Activated T-cell treated with anti-CD3 and anti-CD28 coated beads, Interleukin-2, amount 50 U/mL, for 72 hours (primary cell): ENCODE measurements around the gene TBRG4. TPM values are rescaled to one million over a fixed set of nuclear protein-coding genes. Genes with fewer than 3 reads are reported as not detected.

Experiments used
- ATAC-seq, 2 donors: fragments of 150-1000 bp; cut with Tn5 transposase; replicated peaks in 1 of 2; 2 replicates each; pipeline ENCODE4 v1.10.0; 2021; ENCODE audit warnings: moderate library complexity in 2 of 2, mild to moderate bottlenecking in 1 of 2
- DNase-seq, 2 donors: peaks; one replicate each; pipeline ENCODE4 v3.0.0; 2021 to 2022; ENCODE audit warnings: mixed read lengths in 1 of 2
- H3K27ac Mint-ChIP-seq: one replicate; pipeline ENCODE4 v1.8.0; 2022; ENCODE audit warnings: mild to moderate bottlenecking, moderate library complexity, mixed read lengths
- H3K27me3 Mint-ChIP-seq: one replicate; pipeline ENCODE4 v1.8.0; 2022; ENCODE audit warnings: low read depth, mixed read lengths
- H3K36me3 Mint-ChIP-seq, 2 donors: one replicate each; pipeline ENCODE4 v1.8.0; 2022; ENCODE audit warnings: mixed read lengths in 2 of 2, mild to moderate bottlenecking in 1 of 2; ENCODE audit not compliant: insufficient read depth in 2 of 2
- H3K4me1 Mint-ChIP-seq: one replicate; pipeline ENCODE4 v1.8.0; 2022; ENCODE audit warnings: low read depth, mixed read lengths
- H3K4me3 Mint-ChIP-seq, 2 donors: one replicate each; pipeline ENCODE4 v1.8.0; 2022; ENCODE audit warnings: mild to moderate bottlenecking in 2 of 2, mixed read lengths in 2 of 2, moderate library complexity in 2 of 2
- H3K9me3 Mint-ChIP-seq, 2 donors: one replicate each; pipeline ENCODE4 v1.8.0; 2022; ENCODE audit warnings: mixed read lengths in 2 of 2
- total RNA-seq, 2 donors: library from RNA; stranded (reverse); gene quantifications; one replicate each; pipeline ENCODE4 v1.2.3, GENCODE V29; 2022

TBRG4 gene
- total RNA-seq, 2 donors from 2014 or later, result 107 to 118 TPM

DNA sequence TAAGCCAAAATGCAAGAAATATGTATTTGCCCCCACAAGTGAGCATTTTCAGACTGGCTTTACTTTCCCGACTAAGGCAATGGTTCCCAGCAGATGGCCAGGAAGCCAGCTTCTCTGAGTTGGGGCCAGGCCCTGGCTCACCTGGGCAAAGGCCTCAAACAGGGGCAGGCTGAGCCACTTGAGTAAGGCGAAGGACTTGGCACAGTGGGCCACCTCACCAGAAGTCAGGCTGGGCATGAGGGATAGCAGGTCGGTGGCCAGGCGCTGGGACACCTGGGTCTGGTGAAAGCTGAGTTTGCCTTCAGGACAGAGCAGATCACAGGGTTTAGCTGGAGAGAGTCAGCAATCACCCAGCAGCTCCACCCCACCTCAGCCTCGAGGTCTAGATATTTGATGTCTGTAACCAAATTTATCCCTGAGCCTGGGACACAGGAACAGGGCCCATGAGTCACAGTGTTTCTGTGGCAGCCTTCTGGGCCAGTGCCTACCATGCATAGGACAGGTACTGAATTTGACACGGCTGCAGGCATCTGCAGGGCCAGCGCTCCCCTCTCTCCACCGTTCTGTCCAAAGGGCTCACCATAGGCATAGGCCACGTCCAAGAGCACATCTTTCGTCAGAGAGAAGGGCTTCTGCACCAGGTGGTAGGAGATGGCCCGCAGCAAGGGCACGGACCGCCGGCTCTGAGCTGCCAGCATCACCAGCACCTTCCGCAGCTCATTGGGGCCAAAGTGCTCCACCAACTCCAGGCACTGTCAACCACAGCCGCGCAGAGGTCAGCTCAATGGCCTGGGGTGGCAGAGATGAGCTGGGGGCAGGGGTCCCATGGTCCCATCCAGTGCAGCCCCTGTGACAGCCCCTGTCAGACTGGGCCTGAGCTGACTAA is 7.3 kb downstream of the TBRG4 start:
- Mint-ChIP-seq H3K4me3 (no peak overlapping the region), H3K4me1 (peaks cover 32% of the 10 kb centered on the region), H3K27me3 (no peaks in the 10 kb centered on the region), H3K9me3 (no peaks in the 10 kb centered on the region), H3K36me3 (peaks cover 11 to 19% of the 10 kb centered on the region in 2 donors), H3K27ac (no peak overlapping the region)
- no peak for DNase-seq
- ATAC-seq, result no peak

DNA sequence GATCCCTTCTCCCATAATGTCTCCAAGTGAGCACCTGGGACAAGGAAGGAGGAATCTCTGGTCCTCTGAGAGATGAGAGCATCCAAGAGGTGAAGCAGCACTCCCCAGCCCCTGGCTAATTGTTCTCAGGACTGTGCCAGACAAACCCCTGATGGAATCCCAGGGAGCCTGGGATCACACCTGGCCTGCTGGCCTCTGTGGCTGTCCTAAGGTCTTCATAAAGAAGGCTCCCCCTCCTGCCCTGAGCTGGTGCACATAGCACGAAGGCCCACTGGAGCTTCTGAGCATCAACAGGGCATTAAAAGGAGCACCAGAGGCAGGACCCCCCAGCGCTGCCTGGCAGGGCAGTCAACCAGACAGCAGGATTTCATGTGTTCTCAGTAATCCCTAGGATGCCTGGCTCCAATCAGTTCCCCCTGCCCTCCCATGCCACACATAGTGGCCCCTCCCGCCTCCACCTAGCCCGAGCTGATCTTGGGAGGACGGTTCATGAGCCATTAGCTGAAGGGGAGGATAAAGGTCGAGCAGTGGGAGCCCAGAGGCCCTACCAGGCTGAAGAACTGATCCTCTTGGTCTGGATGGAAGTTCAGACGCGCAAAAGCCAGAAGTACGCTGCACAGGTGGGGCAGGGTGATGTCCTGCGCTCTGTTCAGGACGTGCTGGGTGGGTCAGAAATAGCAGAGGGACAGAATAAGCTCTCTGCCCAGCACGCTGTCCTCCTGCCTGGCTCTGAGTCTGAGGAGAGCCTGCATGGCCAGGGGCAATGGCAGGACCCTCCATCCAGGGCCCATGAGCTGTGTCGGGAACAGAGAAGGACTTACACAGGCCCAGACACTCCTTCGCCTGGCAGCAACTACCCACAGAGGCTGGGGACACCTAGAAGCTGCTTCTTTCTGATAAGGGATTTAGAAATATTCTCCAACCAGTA is 8.4 kb downstream of the TBRG4 start:
- peak overlapping the region; percentile 47 for H3K27ac Mint-ChIP-seq
- no peaks in the 10 kb centered on the region for H3K27me3 Mint-ChIP-seq
- H3K36me3 Mint-ChIP-seq, result peaks cover 6 to 13% of the 10 kb centered on the region in 2 donors
- H3K4me1 Mint-ChIP-seq, result peaks cover 21% of the 10 kb centered on the region
- DNase-seq (no peak), ATAC-seq (no peak)
- H3K4me3 Mint-ChIP-seq, result no peak overlapping the region
- no peaks in the 10 kb centered on the region for H3K9me3 Mint-ChIP-seq

DNA sequence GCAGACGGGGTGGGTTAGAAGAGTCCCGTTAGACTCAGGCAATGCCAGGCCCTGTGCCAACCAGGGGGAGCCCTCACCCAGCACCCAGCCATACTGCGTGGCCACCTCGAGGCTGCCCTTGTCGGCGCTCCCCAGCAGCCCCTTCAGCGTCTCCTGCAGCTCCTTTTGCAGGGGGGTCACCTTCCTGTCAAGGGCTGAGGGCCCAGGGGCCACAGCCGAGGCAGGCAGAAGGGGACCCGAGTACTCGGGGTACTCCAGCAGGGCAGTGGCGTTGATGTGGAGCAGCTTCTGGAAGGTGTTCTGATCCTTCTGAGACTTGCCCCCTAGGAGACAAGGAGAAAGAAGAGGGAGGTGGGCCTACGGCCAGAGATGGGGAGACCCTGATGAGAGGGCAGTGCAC is 9.7 kb downstream of the TBRG4 start:
- no peak overlapping the region for H3K27ac Mint-ChIP-seq
- H3K27me3 Mint-ChIP-seq, result no peaks in the 10 kb centered on the region
- H3K4me3 Mint-ChIP-seq, result no peak overlapping the region
- DNase-seq, result no peak
- H3K4me1 Mint-ChIP-seq, result peaks cover 9% of the 10 kb centered on the region
- no peak for ATAC-seq
- H3K36me3 Mint-ChIP-seq, result peaks cover 6 to 10% of the 10 kb centered on the region in 2 donors
- no peaks in the 10 kb centered on the region for H3K9me3 Mint-ChIP-seq

DNA sequence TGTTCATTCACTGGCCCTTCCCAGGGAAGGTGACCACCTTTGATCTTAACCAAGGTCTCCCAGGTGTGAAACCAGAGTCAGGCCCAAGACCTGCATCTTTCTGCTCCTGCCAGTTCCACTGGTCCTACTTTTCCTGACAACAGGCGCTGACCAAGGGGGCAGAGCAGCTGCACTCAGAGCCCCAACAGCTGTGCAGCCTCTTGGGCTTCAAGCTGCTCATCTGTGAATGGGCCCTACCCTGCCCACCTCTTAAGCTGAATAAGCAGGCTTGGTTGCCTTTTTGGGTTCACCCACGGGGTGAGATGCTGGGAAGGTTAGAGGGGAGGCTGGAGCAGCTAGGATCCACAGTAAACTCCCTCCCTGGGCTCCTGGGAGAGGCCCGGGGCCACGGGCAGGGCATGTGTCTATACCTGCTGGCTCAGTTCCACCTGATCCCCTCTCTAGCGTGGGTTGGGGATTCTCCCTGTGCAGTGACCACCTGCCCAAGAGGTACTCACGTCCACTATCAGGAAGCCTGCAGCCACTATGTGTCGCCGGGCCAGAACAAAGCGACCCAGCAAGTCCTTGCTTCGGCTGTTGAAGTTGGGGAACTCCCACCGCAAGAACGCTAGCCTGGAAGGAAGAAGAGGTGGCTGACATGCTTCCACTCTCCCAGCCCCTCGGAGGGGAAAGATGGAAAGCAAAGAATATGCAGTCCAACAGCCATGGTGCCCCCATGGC is 10.6 kb downstream of the TBRG4 start:
- Mint-ChIP-seq H3K4me3 (no peak overlapping the region), H3K9me3 (no peaks in the 10 kb centered on the region), H3K27me3 (no peaks in the 10 kb centered on the region), H3K4me1 (peaks cover 3% of the 10 kb centered on the region), H3K36me3 (peaks cover 6 to 13% of the 10 kb centered on the region in 2 donors), H3K27ac (no peak overlapping the region)
- DNase-seq, result no peak
- ATAC-seq, result no peak

DNA sequence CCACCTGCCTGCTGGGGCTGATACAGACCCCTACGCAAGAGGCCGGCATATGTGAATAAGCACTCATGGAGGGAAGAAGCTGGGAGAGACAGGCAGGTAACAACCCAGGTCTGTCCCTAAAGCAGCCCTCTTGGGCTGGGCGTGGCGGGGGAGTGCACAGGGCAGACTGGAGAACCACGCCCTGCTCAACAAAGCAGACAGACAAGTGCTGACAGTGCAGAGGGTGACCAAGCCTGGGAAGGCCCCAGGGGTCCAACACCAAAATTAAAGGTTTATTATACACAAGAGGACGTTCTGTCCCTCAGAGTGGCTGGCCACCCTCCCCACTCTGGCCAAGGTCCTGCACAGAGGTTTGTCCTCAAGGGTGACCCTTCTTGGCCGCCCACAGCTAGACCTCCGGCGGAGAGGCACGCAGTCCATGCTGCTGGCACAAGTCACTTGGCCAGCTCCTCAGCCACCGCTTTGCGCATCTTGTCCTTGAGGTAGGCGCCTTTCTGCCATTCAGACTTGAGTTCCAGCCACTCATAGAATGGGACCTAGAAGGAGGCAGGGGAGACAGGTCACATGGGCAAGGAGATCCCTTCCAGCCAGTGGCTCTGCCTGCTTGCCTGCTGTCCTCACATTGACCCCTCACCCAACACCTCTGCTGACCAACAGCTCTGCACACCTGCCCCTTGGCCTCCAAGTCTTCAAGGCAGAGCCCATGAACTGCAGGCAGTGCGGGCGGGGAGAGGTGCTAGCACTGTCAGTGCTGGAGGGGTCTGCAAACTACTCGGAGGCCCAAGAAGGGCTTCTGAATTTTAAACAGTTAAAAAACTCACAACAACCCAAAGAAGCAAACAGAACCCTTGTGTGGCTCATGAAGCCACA is 11.4 kb downstream of the TBRG4 start:
- DNase-seq (no peak), ATAC-seq (peak in 1 of 2 donors; percentile 25)
- no peak overlapping the region for H3K27ac Mint-ChIP-seq

DNA sequence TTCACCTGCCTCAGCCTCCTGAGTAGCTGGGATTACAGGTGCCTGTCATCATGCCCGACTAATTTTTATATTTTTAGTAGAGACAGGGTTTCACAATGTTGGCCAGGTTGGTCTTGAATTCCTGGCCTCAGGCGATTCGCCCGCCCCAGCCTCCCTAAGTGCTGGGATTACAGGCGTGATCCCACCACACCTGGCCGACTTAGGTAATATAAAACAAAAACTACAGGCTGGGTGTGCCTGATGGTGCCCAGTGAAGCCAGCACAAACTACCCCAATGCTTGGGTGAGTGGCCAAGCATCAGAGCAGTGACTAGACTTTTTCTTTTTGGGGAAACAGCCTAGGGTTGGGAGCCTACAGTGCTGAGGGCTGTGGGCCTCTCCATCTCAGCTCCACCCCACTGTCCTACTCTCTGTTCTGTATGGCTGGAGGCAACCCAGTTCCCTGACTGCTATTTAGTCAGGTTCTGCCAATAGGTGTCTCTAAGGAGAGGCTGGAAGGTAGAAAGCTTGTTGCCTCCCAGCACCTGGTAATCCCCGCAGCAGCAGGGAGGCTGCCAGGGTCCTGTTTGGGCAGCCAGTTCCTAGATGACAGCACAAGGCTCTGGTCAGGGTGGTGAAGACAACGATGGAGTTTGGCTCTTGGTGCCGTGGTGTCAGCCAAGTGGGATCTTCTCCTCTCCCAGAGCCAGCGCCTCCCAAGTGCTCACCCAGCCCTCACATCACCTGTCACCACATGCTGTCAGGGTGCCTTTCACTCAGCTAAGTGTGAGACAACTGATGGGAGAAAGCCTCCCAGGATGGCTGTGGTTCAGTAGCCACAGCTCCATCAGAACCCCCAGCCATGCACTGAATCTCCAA is 12.3 kb downstream of the TBRG4 start:
- peaks cover 3 to 13% of the 10 kb centered on the region in 2 donors for H3K36me3 Mint-ChIP-seq
- H3K27me3 Mint-ChIP-seq, result no peaks in the 10 kb centered on the region
- H3K9me3 Mint-ChIP-seq, result no peaks in the 10 kb centered on the region
- no peak overlapping the region for H3K27ac Mint-ChIP-seq
- H3K4me3 Mint-ChIP-seq, result no peak overlapping the region
- ATAC-seq, result peak; percentile 19 to 25
- DNase-seq, result no peak
- H3K4me1 Mint-ChIP-seq, result no peaks in the 10 kb centered on the region

More for the DNA sequence above, 11.4 kb downstream of the TBRG4 start:
- Mint-ChIP-seq H3K27me3 (no peaks in the 10 kb centered on the region), H3K36me3 (peaks cover 3 to 13% of the 10 kb centered on the region in 2 donors), H3K4me3 (no peak overlapping the region), H3K4me1 (no peaks in the 10 kb centered on the region), H3K9me3 (no peaks in the 10 kb centered on the region)

DNA sequence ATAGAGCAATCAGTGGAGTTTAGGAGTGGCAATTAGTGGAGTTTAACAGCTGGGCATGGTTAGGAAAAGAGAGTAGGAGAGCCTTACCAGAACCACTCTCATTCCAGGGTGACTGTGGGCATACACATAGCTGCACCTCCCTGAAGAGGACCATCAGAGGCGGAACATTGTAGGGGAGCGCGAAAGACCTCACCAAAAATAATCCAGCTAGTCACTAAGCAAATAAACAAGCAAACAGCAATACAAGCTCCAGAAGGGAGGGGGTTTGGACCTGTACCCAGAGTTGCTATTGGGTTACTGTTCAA is 18.6 kb downstream of the TBRG4 start:
- Mint-ChIP-seq H3K27ac (no peak overlapping the region), H3K4me1 (no peaks in the 10 kb centered on the region), H3K27me3 (no peaks in the 10 kb centered on the region), H3K36me3 (peaks cover 0 to 3% of the 10 kb centered on the region in 2 donors), H3K4me3 (no peak overlapping the region), H3K9me3 (no peaks in the 10 kb centered on the region)
- DNase-seq, result no peak
- no peak for ATAC-seq

DNA sequence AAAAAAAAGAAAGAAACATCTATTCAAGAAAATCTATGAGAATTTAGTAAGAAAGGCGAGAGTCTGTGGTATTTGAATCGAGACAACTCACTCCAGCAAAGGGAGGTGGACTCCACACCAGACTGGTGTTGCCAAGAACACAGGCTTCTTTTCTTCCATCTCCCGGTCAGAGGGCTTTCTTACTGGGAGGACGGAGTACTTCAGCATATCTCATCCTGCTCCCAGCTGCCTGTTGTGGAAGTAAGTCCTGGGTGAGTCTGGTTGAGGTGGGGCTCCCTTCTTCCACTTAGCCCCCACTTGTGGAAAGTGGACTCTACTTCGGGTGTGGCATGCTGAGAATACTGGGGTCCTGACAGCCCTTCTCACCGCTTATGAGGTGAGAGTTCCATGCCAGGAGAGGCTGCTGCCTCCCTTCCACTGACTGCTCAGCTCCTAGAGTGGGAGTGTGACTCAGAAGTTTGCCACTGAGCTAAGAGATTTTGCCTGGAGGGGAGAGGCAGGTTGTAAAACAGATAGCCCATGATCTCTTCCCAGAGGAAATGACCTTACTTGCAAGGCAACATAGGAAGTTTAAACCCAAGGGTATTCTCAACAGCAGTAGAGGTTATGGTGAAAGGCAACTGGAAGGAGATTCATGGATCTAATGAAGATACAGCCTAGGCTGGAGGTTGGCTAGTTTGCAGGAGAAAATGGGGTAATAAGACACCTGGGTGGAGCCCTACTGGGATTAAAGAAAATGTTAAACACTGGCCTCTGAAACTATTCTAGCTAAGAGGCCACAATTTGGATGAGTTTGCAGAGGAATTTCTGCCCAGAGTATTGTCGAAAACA is 19.2 kb downstream of the TBRG4 start:
- no peak for ATAC-seq
- no peak for DNase-seq
- Mint-ChIP-seq H3K9me3 (no peaks in the 10 kb centered on the region), H3K4me1 (no peaks in the 10 kb centered on the region), H3K27me3 (no peaks in the 10 kb centered on the region), H3K27ac (no peak overlapping the region), H3K4me3 (no peak overlapping the region), H3K36me3 (peaks cover 0 to 3% of the 10 kb centered on the region in 2 donors)

DNA sequence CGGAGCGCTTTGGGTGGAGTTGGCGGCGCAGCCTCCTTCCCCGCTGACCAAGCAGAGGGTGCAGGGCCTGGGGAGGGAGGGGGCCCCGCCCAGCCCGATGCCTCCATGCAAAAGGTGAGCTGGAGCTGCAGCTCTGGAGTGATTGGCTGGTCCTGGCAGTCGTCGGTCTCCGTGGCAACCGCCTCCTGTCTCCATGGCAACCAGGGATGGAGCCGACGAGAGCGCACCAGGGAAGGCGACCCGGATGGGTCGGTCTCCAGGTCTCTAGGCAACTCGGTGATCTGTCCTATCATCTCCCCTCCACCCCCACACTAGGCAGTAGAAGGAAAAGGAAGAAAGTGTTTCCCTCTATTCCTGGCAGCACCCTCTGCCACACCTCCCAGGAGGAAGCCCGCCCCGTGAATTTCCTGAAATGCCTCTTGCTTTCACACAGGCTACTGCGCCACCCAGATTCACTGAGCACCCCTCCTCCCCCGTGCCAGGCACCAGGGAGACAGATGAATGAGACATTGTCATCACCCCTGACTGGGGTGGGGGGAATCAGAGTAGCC is 22.1 kb downstream of the TBRG4 start:
- H3K4me1 Mint-ChIP-seq, result no peaks in the 10 kb centered on the region
- no peaks in the 10 kb centered on the region for H3K27me3 Mint-ChIP-seq
- peak overlapping the region; percentile 61 to 72 for H3K4me3 Mint-ChIP-seq
- H3K9me3 Mint-ChIP-seq, result no peaks in the 10 kb centered on the region
- DNase-seq (peak; percentile 68 to 70), ATAC-seq (peak; percentile 49 to 64)
- H3K36me3 Mint-ChIP-seq, result no peaks in the 10 kb centered on the region
- peak overlapping the region; percentile 15 for H3K27ac Mint-ChIP-seq

DNA sequence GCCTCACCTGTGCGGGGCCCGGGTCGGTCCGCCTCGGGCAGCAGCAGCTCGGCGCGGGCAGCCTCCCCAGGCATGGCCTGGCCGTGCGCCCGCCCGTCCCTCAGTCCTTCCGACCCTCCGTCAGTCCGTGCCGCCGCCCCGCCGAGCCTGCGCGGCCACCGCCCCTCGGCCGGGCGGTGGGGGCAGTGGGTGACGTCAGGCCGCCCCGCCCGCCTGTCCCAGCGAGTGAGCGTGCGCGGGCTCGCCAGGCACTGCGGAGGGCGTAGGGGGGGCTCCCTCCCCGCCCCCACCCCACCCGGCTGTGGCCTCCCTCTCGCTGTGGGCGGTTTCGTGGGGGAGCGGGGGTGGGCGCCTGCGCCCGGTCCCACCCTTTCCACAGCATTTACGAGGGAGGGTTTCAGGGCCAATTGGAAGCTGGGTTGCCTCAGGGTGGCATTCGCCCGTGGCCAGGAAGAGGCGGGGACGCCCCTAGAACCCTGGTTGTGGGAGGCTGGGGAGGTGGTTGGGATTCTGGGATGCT is 22.6 kb downstream of the TBRG4 start, which contains the start of gene NACAD:
Gene NACAD (minus strand): TSS at position 149 of the 520 bp plus-strand sequence. CDS start 75 bp downstream, at position 74.
- peak in 1 of 2 donors; percentile 44 for DNase-seq
- Mint-ChIP-seq H3K36me3 (no peaks in the 10 kb centered on the region), H3K4me1 (no peaks in the 10 kb centered on the region), H3K9me3 (no peaks in the 10 kb centered on the region), H3K4me3 (peak within 1 kb of the TSS; percentile 70 to 72), H3K27me3 (no peaks in the 10 kb centered on the region), H3K27ac (peak within 1 kb of the TSS; percentile 15)
- ATAC-seq, result peak; percentile 52 to 72
